ENCODE results near the gene ZNF600. TPM values are rescaled to one million over a fixed set of nuclear protein-coding genes. Genes with fewer than 3 reads are reported as not detected.
"Not testable (repeated sequence)": the region's sequence is repeated elsewhere in the genome, so short reads cannot be mapped to it uniquely, and the experiment has no call there.

ZNF600 gene
- total RNA-seq, 2 donors from 2014 or later: 8.7 to 21.2 TPM

DNA sequence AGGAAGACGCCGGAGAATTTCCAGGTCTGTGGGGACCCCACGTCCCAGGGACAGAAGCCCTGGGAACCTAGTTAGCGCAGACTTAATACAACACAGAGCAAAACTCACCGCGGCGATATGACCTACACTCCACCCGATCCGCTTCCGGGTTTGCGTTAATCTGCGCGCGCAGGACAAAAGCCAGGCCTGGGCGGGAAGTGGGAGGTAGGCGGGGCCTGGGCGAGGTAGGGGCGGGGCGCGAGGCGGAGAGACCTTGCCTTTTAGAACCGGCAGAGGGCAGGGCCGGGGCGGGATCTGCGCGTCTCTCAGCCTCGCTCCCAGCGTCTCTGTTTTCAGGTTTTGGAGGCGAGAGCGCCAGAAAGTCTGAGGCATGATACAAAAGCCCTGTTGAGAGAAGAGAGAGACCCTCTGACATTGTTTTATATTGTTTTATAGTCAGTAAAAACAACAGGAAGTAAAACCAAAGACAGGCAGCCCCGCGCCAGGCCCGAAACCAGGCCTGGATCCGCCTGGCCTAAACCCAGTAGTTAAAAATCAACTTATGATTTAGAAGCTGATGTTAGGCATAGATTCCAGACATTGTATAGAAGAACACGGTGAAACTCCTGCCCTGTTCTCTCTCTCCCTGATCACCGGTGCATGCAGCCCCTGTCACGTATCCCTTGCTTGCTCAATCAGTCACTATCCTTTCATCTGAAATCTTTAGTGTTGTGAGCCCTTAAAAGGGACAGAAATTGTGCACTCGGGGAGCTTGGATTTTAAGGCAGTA lies 51.5 kb downstream of the ZNF600 start, which contains the start of gene ZNF611:
Gene ZNF611 (minus strand): TSS at position 152 of the 769 bp plus-strand sequence. CDS start 19,150 bp downstream, outside the sequence.
- WGBS: 1% methylated on average over 38 of the region's 38 CpGs
- Histone ChIP-seq H3K27me3 (replicated peaks; ENCODE audit: insufficient read depth) (no peaks in the 10 kb centered on the region), H3K27ac (peak within 1 kb of the TSS; percentile 79 to 91), H3K9me3 (no peaks in the 10 kb centered on the region), H3K4me1 (replicated peaks) (no peaks in the 10 kb centered on the region), H3K36me3 (no peaks in the 10 kb centered on the region), H3K4me3 (peak within 1 kb of the TSS; percentile 55 to 82)
- peak; percentile 98 for DNase-seq (ENCODE audit: low spot score)
- intact Hi-C loops (cut with DNase I): loop anchor here (2.0 to 10.0 kb wide), 2 partner anchors 44 to 210 kb away; partner anchors contain the start of gene ZNF808
- TF ChIP-seq POLR2A (IDR thresholded peaks at IDR 0.05) (peak; percentile 94), CTCF (IDR thresholded peaks at IDR 0.05) (peak in 3 of 4 experiments; percentile 54 to 91 (median 89)), POLR2AphosphoS5 (IDR thresholded peaks at IDR 0.05) (peak; percentile 98)

DNA sequence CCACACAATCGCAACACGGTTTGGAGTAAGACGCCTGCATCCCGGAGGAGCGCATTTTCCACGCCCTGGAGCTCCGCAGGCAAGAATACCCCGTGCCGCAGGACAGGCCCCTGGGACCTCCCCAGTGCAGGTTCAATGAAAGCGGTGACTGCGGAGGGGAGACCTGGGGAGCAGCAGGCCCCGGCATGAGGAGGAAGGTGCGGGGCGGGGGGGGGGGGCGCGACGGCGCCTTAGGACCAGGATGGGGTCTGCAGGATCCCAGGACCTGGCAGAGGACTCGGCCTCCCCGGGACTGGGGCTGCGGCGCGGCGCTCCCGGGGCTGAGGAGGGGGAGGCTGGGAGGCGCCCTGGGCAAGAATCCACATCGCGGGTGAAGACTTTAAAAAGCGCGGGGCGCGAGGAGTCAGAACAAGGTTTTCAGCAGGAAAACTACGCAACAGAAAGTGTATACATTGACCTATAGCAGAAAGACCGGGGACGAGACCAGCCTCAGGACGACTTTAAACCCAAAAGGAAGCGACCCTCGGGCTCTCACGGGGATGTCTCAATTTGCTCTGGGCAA lies 52.2 kb downstream of the ZNF600 start:
- Histone ChIP-seq H3K4me1 (replicated peaks) (no peaks in the 10 kb centered on the region), H3K27me3 (replicated peaks; ENCODE audit: insufficient read depth) (no peaks in the 10 kb centered on the region), H3K36me3 (no peaks in the 10 kb centered on the region), H3K9me3 (no peaks in the 10 kb centered on the region), H3K27ac (peak overlapping the region; percentile 79 to 91), H3K4me3 (peak overlapping the region; percentile 55 to 82)
- intact Hi-C loops (cut with DNase I): loop anchor here (2.0 to 10.0 kb wide), 2 partner anchors 44 to 210 kb away; partner anchors contain the start of gene ZNF808
- WGBS: under 1% methylated on average over 38 of the region's 39 CpGs
- TF ChIP-seq POLR2AphosphoS5 (IDR thresholded peaks at IDR 0.05) (no peak), POLR2A (IDR thresholded peaks at IDR 0.05) (no peak), CTCF (IDR thresholded peaks at IDR 0.05) (no peak)
- peak; percentile 12 for DNase-seq (ENCODE audit: low spot score)

GRCh38 chr19:52726051-52726450 lies 60.5 kb downstream of the ZNF600 start:
- H3K4me1 ChIP-seq (replicated peaks); H3K27me3 ChIP-seq (replicated peaks; ENCODE audit: insufficient read depth); H3K9me3 ChIP-seq; H3K36me3 ChIP-seq; H3K4me3 ChIP-seq; DNase-seq (ENCODE audit: low spot score); H3K27ac ChIP-seq; intact Hi-C loops (cut with DNase I): not testable (repeated sequence)
- 93% methylated on average over 16 of the region's 16 CpGs for WGBS

GRCh38 chr19:52725528-52725961 lies 61.0 kb downstream of the ZNF600 start:
- Histone ChIP-seq H3K9me3 (no peaks in the 10 kb centered on the region), H3K4me1 (replicated peaks) (peaks cover 6% of the 10 kb centered on the region), H3K27ac (no peak overlapping the region), H3K36me3 (peaks cover 0 to 6% of the 10 kb centered on the region in 2 donors), H3K27me3 (replicated peaks; ENCODE audit: insufficient read depth) (no peaks in the 10 kb centered on the region), H3K4me3 (no peak overlapping the region)
- DNase-seq (ENCODE audit: low spot score): no peak
- TF ChIP-seq POLR2A (IDR thresholded peaks at IDR 0.05) (no peak), POLR2AphosphoS5 (IDR thresholded peaks at IDR 0.05) (no peak), CTCF (IDR thresholded peaks at IDR 0.05) (no peak)
- intact Hi-C loops (cut with DNase I): no loop called here
- 80% methylated on average over 20 of the region's 24 CpGs for WGBS

- no peak for TF ChIP-seq POLR2AphosphoS5 (IDR thresholded peaks at IDR 0.05)
- TF ChIP-seq CTCF (IDR thresholded peaks at IDR 0.05): no peak
- no peak for TF ChIP-seq POLR2A (IDR thresholded peaks at IDR 0.05)
- no peak overlapping the region for H3K4me3 ChIP-seq
- WGBS: 73% methylated on average over 23 of the region's 23 CpGs
- H3K27me3 ChIP-seq (replicated peaks; ENCODE audit: insufficient read depth): no peaks in the 10 kb centered on the region
- DNase-seq (ENCODE audit: low spot score): no peak
- H3K9me3 ChIP-seq: no peaks in the 10 kb centered on the region
- intact Hi-C loops (cut with DNase I): no loop called here
- peaks cover 6% of the 10 kb centered on the region for H3K4me1 ChIP-seq (replicated peaks)
- peaks cover 0 to 8% of the 10 kb centered on the region in 2 donors for H3K36me3 ChIP-seq
- H3K27ac ChIP-seq: peak overlapping the region in 1 of 2 donors; percentile 35
Measured at GRCh38 chr19:52724701-52725514, 61.7 kb downstream of the ZNF600 start.

GRCh38 chr19:52723907-52724598 lies 62.5 kb downstream of the ZNF600 start:
- H3K4me3 ChIP-seq; H3K27me3 ChIP-seq (replicated peaks; ENCODE audit: insufficient read depth); H3K9me3 ChIP-seq; DNase-seq (ENCODE audit: low spot score); intact Hi-C loops (cut with DNase I); H3K4me1 ChIP-seq (replicated peaks); H3K36me3 ChIP-seq: not testable (repeated sequence)
- peak overlapping the region in 1 of 2 donors; percentile 35 for H3K27ac ChIP-seq
- 36% methylated on average over 9 of the region's 9 CpGs for WGBS

All from prostate gland (tissue), 2 donors.